Medulla oblongata (tissue), 1 donor: ENCODE measurements around the gene MST1R.

Source experiments
- DNase-seq: peaks from one replicate; pipeline ENCODE4 v3.0.0-alpha.2; 2015; ENCODE audit errors: extremely low spot score

Gene MST1R

GRCh38 chr3:49839193-49839809 is 64.4 kb downstream of the MST1R start:
- DNase-seq = peak; percentile 92
